Heart left ventricle (tissue), 13 donors: ENCODE results near the gene PRMT7.
"Not testable (repeated sequence)": the region's sequence is repeated elsewhere in the genome, so short reads cannot be mapped to it uniquely, and the experiment has no call there.

Experiments
- POLR2A ChIP-seq, 2 donors: fragments of 450-650 bp; IDR thresholded peaks; one replicate each; pipeline ENCODE4 v1.6.1; 2017; ENCODE audit warnings: antibody characterized with exemption in 2 of 2, mild to moderate bottlenecking in 2 of 2, moderate library complexity in 2 of 2
- TF ChIP-seq, protein P1 (sequence below), 12 donors: fragments of 200-600 bp; sonication (generic) in 4 of 12; IDR thresholded peaks; one replicate each; pipeline versions ENCODE4 v1.5.0 to v1.8.0; 2018 to 2022; ENCODE audit warnings: antibody characterized with exemption in 12 of 12, mild to moderate bottlenecking in 5 of 12
- donor health status: ischemic (EF 13 %, LVEDD 7.1; RV severe dilation, severe dysfunction).
- donor health status: DM: no; HTN: yes; CAD: no.
- donor health status: DM: no; HTN: no; CAD: no.
- donor health status: ischemic (EF 25% LVEDD 6.9; RV normal size, moderate dysfunction).
- donor health status: ischemic (EF 25% LVEDD 5.7; RV mildly dilated, moderate dysfunction).
- donor health status: ischemic (EF 35%, LVEDD 5.7; RV mildly dilated, moderate dysfunction).
- donor health status: nonischemic (EF 11% LVEDD 7.7; RV severe dilation, severe dysfunction).
- donor health status: DM: yes; HTN: yes; CAD: no.
- donor health status: PGD.
- donor health status: ischemic (EF 29% LVEDD 5.4; RV normal size, mild dysfunction).
- donor health status: nonischemic (EF 23%, LVEDD 6.1; RV moderate dilation, normal function).

DNA sequence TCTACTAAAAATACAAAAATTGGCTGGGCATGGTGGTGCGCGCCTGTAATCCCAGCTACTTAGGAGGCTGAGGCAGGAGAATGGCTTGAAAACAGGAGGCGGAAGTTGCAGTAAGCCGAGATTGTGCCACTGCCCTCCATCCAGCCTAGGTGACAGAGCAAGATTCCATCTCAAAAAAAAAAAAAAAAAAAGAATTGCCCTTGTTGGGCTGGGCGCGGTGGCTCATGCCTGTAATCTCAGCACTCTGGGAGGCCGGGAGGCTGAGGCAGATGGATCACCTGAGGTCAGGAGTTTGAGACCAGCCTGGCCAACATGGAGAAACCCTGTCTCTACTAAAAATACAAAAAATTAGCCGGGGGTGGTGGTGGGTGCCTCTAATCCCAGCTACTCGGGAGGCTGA, 22.0 kb upstream of the PRMT7 start:
- TF ChIP-seq, protein P1, sequence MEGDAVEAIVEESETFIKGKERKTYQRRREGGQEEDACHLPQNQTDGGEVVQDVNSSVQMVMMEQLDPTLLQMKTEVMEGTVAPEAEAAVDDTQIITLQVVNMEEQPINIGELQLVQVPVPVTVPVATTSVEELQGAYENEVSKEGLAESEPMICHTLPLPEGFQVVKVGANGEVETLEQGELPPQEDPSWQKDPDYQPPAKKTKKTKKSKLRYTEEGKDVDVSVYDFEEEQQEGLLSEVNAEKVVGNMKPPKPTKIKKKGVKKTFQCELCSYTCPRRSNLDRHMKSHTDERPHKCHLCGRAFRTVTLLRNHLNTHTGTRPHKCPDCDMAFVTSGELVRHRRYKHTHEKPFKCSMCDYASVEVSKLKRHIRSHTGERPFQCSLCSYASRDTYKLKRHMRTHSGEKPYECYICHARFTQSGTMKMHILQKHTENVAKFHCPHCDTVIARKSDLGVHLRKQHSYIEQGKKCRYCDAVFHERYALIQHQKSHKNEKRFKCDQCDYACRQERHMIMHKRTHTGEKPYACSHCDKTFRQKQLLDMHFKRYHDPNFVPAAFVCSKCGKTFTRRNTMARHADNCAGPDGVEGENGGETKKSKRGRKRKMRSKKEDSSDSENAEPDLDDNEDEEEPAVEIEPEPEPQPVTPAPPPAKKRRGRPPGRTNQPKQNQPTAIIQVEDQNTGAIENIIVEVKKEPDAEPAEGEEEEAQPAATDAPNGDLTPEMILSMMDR (IDR thresholded peaks at IDR 0.05), result not testable (repeated sequence)
- TF ChIP-seq POLR2A (IDR thresholded peaks at IDR 0.05), result not testable (repeated sequence)
